HEK293T (cell line): ENCODE results near the gene HSPA6.
"Not testable (repeated sequence)": the region's sequence is repeated elsewhere in the genome, so short reads cannot be mapped to it uniquely, and the experiment has no call there.

Experiments used
- ARNT ChIP-seq: fragments of 450-650 bp; IDR thresholded peaks from 2 replicates; pipeline ENCODE4 v1.6.1; 2017; ENCODE audit warnings: mild to moderate bottlenecking
- CTBP1 ChIP-seq: fragments of 450-650 bp; IDR thresholded peaks from 2 replicates; pipeline ENCODE4 v1.6.1; 2016; ENCODE audit warnings: borderline replicate concordance
- ELF4 ChIP-seq: fragments of 450-650 bp; IDR thresholded peaks from 2 replicates; pipeline ENCODE4 v1.6.1; 2017; ENCODE audit warnings: antibody characterized with exemption
- FOXA1 ChIP-seq: fragments of 450-650 bp; IDR thresholded peaks from 2 replicates; pipeline ENCODE4 v1.6.1; 2016; ENCODE audit warnings: mild to moderate bottlenecking
- FOXK2 ChIP-seq: fragments of 450-650 bp; IDR thresholded peaks from 2 replicates; pipeline ENCODE4 v1.6.1; 2016; ENCODE audit warnings: mild to moderate bottlenecking
- FOXM1 ChIP-seq: fragments of 450-650 bp; IDR thresholded peaks from 2 replicates; pipeline ENCODE4 v1.6.1; 2017; ENCODE audit warnings: mild to moderate bottlenecking, borderline replicate concordance
- HDGF ChIP-seq: fragments of 450-650 bp; IDR thresholded peaks from 2 replicates; pipeline ENCODE4 v1.6.1; 2017; ENCODE audit warnings: antibody characterized with exemption, borderline replicate concordance
- SP1 ChIP-seq: fragments of 450-650 bp; IDR thresholded peaks from 2 replicates; pipeline ENCODE4 v1.6.1; 2017
- SUZ12 ChIP-seq: fragments of 450-650 bp; IDR thresholded peaks from 2 replicates; pipeline ENCODE4 v1.6.1; 2016; ENCODE audit warnings: mild to moderate bottlenecking
- TARDBP ChIP-seq: fragments of 450-650 bp; IDR thresholded peaks from 2 replicates; pipeline ENCODE4 v1.6.1; 2016
- ZNF384 ChIP-seq: fragments of 450-650 bp; IDR thresholded peaks from 2 replicates; pipeline ENCODE4 v1.6.1; 2016

- TF ChIP-seq ARNT, SP1, HDGF, SUZ12, FOXM1, CTBP1, FOXA1, ZNF384, FOXK2, ELF4, TARDBP: not testable (repeated sequence)
Measured at GRCh38 chr1:161537068-161537669, 12.8 kb downstream of the HSPA6 start.
